ENCODE results near the gene CST3.

CST3 gene

DNA sequence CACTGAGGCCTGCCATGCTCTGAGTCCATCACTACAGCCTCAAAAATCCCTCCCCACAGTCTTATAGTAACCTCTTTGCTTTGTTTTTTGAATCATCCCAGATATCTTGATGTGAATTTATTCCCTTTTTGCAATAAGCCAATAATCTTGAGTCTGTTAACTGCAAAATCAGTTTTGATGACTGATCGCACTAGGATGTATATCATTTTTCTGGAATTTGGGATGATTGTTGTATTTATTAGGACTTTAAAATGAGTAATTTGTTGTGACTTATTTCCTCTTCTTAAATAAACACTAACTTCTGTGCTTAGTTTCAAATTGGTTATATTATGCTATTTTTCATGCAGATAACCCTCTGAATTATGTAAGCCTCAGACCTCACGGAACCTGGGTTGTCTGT is 45.5 kb upstream of the CST3 start:
- no peak overlapping the region for H3K4ac ChIP-seq (ENCODE audit: low read depth, low read length)
- no peaks in the 10 kb centered on the region for H3K79me2 ChIP-seq (ENCODE audit: control insufficient read depth, insufficient read depth, low read length)
- no peak overlapping the region for H2BK120ac ChIP-seq (ENCODE audit: low read depth, low read length)
- no peak overlapping the region for H2BK5ac ChIP-seq (ENCODE audit: low read length)
- no peak overlapping the region for H3K18ac ChIP-seq (ENCODE audit: low read length)
- whole genome bisulfite sequencing (ENCODE audit: extremely low coverage, insufficient coverage, low lambda C conversion rate), result no CpG with 5 or more reads among the region's 2 CpGs
- no peak overlapping the region for H2BK15ac ChIP-seq (replicated peaks; ENCODE audit: low read depth)
- no peaks in the 10 kb centered on the region for H3K36me3 ChIP-seq (ENCODE audit: control insufficient read depth, insufficient read depth, low read length)
- H3K23ac ChIP-seq (ENCODE audit: low read length), result no peak overlapping the region
- no peak overlapping the region for H3K4me3 ChIP-seq (ENCODE audit: low read length)
- no peak for DNase-seq
- H3K9ac ChIP-seq (ENCODE audit: low read length), result no peak overlapping the region
- H3K4me1 ChIP-seq (ENCODE audit: control insufficient read depth, low read depth, low read length), result no peaks in the 10 kb centered on the region
- no peak overlapping the region for H3K4me2 ChIP-seq (ENCODE audit: low read length)
- H3K27me3 ChIP-seq (ENCODE audit: insufficient read depth, low read length, poor library complexity), result no peaks in the 10 kb centered on the region
- H4K5ac ChIP-seq (ENCODE audit: low read length), result no peak overlapping the region
- H3K27ac ChIP-seq (ENCODE audit: low read depth, low read length), result no peak overlapping the region
- H2AK5ac ChIP-seq (ENCODE audit: low read length), result no peak overlapping the region
- H3K79me1 ChIP-seq (ENCODE audit: low read length), result no peaks in the 10 kb centered on the region
- no peak overlapping the region for H3K56ac ChIP-seq (ENCODE audit: low read length)
- no peak overlapping the region for H4K8ac ChIP-seq (ENCODE audit: low read depth, low read length)

DNA sequence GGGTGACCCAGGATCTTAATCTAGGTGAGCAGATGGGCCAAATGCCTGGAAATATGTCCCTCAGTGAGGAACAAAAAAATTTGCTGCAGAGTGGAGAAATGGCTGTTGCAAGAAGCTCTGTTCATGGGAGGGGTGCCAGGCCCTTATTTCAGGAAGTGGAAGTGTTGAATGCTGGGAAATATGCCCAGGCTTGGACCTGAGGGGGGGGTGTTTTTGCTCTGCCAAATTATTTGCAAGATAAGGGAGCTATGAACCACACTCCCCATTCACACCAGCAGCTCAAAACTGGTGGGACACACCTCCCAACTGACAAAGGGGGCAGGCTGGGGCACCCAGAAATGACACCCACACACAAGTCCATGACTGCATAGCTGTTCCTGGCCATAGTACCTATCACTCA is 42.4 kb upstream of the CST3 start:
- Histone ChIP-seq H2AK5ac (ENCODE audit: low read length) (no peak overlapping the region), H3K9ac (ENCODE audit: low read length) (no peak overlapping the region), H3K4me2 (ENCODE audit: low read length) (no peak overlapping the region), H3K4ac (ENCODE audit: low read depth, low read length) (no peak overlapping the region), H2BK15ac (replicated peaks; ENCODE audit: low read depth) (no peak overlapping the region), H3K4me1 (ENCODE audit: control insufficient read depth, low read depth, low read length) (no peaks in the 10 kb centered on the region), H3K36me3 (ENCODE audit: control insufficient read depth, insufficient read depth, low read length) (no peaks in the 10 kb centered on the region), H3K79me1 (ENCODE audit: low read length) (no peaks in the 10 kb centered on the region), H2BK5ac (ENCODE audit: low read length) (no peak overlapping the region), H4K5ac (ENCODE audit: low read length) (no peak overlapping the region), H3K27me3 (ENCODE audit: insufficient read depth, low read length, poor library complexity) (no peaks in the 10 kb centered on the region), H3K18ac (ENCODE audit: low read length) (no peak overlapping the region), H3K23ac (ENCODE audit: low read length) (no peak overlapping the region), H2BK120ac (ENCODE audit: low read depth, low read length) (no peak overlapping the region), H3K27ac (ENCODE audit: low read depth, low read length) (no peak overlapping the region), H4K8ac (ENCODE audit: low read depth, low read length) (no peak overlapping the region), H3K4me3 (ENCODE audit: low read length) (no peak overlapping the region), H3K79me2 (ENCODE audit: control insufficient read depth, insufficient read depth, low read length) (no peaks in the 10 kb centered on the region), H3K56ac (ENCODE audit: low read length) (no peak overlapping the region)
- DNase-seq, result no peak

DNA sequence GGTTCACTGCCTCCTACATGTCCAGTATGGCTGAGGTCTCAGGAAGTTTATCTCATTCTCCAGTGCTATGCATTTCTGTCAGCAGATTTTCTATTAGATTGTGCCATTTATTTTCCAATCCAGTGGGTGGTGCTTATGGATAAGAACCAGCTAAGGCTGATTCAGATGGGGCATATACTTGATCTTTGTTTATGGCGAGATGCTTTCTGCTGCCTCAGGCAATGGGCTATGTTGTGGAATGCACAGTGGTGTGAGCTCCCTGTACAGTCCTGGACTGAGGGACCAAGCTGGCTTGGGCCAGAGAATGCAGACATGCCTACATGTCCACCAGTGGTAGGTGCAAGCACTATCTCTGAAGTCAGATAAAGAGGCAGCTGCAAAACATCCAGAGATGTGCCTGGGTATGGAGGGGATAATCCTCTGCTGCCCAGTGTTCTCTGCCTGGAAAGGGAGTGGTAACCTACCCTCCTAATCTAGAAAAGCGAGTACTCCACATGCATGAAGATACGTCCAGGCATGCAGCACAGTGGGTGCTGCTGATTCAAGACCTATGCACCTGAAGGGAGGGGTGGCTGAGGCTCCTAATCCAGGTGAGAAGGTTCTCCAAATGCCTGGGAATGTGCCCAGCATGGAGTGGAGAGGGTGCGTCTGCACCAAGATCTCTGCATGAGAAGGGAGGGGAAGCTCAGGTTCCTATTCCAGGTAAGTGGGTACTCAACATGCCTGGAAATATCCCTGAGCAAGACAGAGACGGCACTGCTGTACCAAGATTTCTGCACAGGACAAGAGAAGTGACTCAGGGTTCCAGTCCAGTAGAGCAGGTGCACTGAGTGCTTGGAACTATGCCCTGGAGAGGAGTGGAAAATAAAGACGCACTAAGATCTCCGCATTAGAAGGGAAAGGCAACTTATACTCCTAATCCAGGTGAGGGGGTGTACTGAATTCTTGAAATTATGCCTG is 41.7 kb upstream of the CST3 start:
- H3K4ac ChIP-seq (ENCODE audit: low read depth, low read length), result no peak overlapping the region
- no peaks in the 10 kb centered on the region for H3K27me3 ChIP-seq (ENCODE audit: insufficient read depth, low read length, poor library complexity)
- no peak for DNase-seq
- H3K18ac ChIP-seq (ENCODE audit: low read length), result no peak overlapping the region
- no CpG with 5 or more reads among the region's 7 CpGs for WGBS (ENCODE audit: extremely low coverage, insufficient coverage, low lambda C conversion rate)
- no peak overlapping the region for H2BK120ac ChIP-seq (ENCODE audit: low read depth, low read length)
- no peak overlapping the region for H3K9ac ChIP-seq (ENCODE audit: low read length)
- H3K79me2 ChIP-seq (ENCODE audit: control insufficient read depth, insufficient read depth, low read length), result no peaks in the 10 kb centered on the region
- H2BK5ac ChIP-seq (ENCODE audit: low read length), result no peak overlapping the region
- H2AK5ac ChIP-seq (ENCODE audit: low read length), result no peak overlapping the region
- H4K8ac ChIP-seq (ENCODE audit: low read depth, low read length), result no peak overlapping the region
- H3K4me3 ChIP-seq (ENCODE audit: low read length), result no peak overlapping the region
- H3K4me1 ChIP-seq (ENCODE audit: control insufficient read depth, low read depth, low read length), result no peaks in the 10 kb centered on the region
- no peaks in the 10 kb centered on the region for H3K79me1 ChIP-seq (ENCODE audit: low read length)
- no peak overlapping the region for H2BK15ac ChIP-seq (replicated peaks; ENCODE audit: low read depth)
- H3K27ac ChIP-seq (ENCODE audit: low read depth, low read length), result no peak overlapping the region
- H3K56ac ChIP-seq (ENCODE audit: low read length), result no peak overlapping the region
- no peak overlapping the region for H3K23ac ChIP-seq (ENCODE audit: low read length)
- H4K5ac ChIP-seq (ENCODE audit: low read length), result no peak overlapping the region
- H3K36me3 ChIP-seq (ENCODE audit: control insufficient read depth, insufficient read depth, low read length), result no peaks in the 10 kb centered on the region
- no peak overlapping the region for H3K4me2 ChIP-seq (ENCODE audit: low read length)

DNA sequence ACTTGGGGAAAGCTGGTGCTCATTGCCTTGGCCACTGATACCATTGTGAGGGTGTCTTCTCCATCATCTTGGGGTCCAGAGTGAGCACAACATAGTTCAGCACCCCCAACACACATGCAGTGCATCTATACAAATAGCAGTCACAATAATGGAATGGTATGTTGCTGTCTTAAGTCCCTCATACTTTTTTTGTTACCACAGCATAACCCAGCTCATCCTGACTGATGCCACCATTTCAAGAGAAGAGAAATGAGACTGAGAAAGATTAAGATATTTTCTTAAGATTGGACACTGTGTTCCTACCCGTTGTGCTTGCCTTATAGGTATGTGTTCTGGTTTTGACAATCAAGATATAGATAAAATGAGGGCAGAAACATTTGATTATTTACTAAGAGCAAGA is 35.5 kb upstream of the CST3 start:
- Histone ChIP-seq H3K56ac (ENCODE audit: low read length) (no peak overlapping the region), H2AK5ac (ENCODE audit: low read length) (no peak overlapping the region), H3K79me1 (ENCODE audit: low read length) (no peaks in the 10 kb centered on the region), H3K23ac (ENCODE audit: low read length) (no peak overlapping the region), H3K27me3 (ENCODE audit: insufficient read depth, low read length, poor library complexity) (no peaks in the 10 kb centered on the region), H4K8ac (ENCODE audit: low read depth, low read length) (no peak overlapping the region), H3K18ac (ENCODE audit: low read length) (no peak overlapping the region), H3K4me3 (ENCODE audit: low read length) (no peak overlapping the region), H3K36me3 (ENCODE audit: control insufficient read depth, insufficient read depth, low read length) (no peaks in the 10 kb centered on the region), H2BK120ac (ENCODE audit: low read depth, low read length) (no peak overlapping the region), H3K79me2 (ENCODE audit: control insufficient read depth, insufficient read depth, low read length) (no peaks in the 10 kb centered on the region), H4K5ac (ENCODE audit: low read length) (no peak overlapping the region), H3K4ac (ENCODE audit: low read depth, low read length) (no peak overlapping the region), H3K9ac (ENCODE audit: low read length) (no peak overlapping the region), H2BK15ac (replicated peaks; ENCODE audit: low read depth) (no peak overlapping the region), H2BK5ac (ENCODE audit: low read length) (no peak overlapping the region), H3K4me1 (ENCODE audit: control insufficient read depth, low read depth, low read length) (no peaks in the 10 kb centered on the region), H3K27ac (ENCODE audit: low read depth, low read length) (no peak overlapping the region), H3K4me2 (ENCODE audit: low read length) (no peak overlapping the region)
- DNase-seq, result no peak
- no CpG with 5 or more reads among the region's 1 CpG for WGBS (ENCODE audit: extremely low coverage, insufficient coverage, low lambda C conversion rate)

DNA sequence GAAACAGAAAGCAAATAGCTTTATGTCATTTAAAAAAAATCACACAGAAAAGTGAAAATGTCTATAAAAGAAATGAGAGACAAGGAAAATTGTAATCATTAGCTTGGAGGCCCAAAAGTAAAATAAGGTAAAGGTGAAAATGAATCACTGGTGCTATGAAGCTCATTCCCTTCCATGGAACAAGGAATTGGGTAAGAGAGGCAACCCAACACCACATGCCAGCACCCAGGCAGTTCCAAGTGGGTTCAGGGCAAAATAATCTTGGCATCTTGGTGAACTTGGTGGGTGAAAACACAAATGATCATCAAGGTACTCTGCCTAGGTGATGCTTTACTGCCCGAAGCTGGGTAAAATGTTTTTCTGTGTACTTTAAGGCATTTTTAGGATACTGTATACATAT is 34.4 kb upstream of the CST3 start:
- no peak overlapping the region for H3K4ac ChIP-seq (ENCODE audit: low read depth, low read length)
- H3K9ac ChIP-seq (ENCODE audit: low read length), result no peak overlapping the region
- H4K5ac ChIP-seq (ENCODE audit: low read length), result no peak overlapping the region
- H3K4me1 ChIP-seq (ENCODE audit: control insufficient read depth, low read depth, low read length), result no peaks in the 10 kb centered on the region
- H2AK5ac ChIP-seq (ENCODE audit: low read length), result no peak overlapping the region
- H2BK15ac ChIP-seq (replicated peaks; ENCODE audit: low read depth), result no peak overlapping the region
- no peak overlapping the region for H3K23ac ChIP-seq (ENCODE audit: low read length)
- WGBS (ENCODE audit: extremely low coverage, insufficient coverage, low lambda C conversion rate), result no CpG with 5 or more reads among the region's 1 CpG
- no peak overlapping the region for H2BK5ac ChIP-seq (ENCODE audit: low read length)
- no peaks in the 10 kb centered on the region for H3K27me3 ChIP-seq (ENCODE audit: insufficient read depth, low read length, poor library complexity)
- no peak overlapping the region for H4K8ac ChIP-seq (ENCODE audit: low read depth, low read length)
- no peak overlapping the region for H3K56ac ChIP-seq (ENCODE audit: low read length)
- no peaks in the 10 kb centered on the region for H3K79me2 ChIP-seq (ENCODE audit: control insufficient read depth, insufficient read depth, low read length)
- H3K18ac ChIP-seq (ENCODE audit: low read length), result no peak overlapping the region
- no peaks in the 10 kb centered on the region for H3K79me1 ChIP-seq (ENCODE audit: low read length)
- no peak overlapping the region for H3K4me2 ChIP-seq (ENCODE audit: low read length)
- H2BK120ac ChIP-seq (ENCODE audit: low read depth, low read length), result no peak overlapping the region
- H3K27ac ChIP-seq (ENCODE audit: low read depth, low read length), result no peak overlapping the region
- no peak overlapping the region for H3K4me3 ChIP-seq (ENCODE audit: low read length)
- DNase-seq, result no peak
- H3K36me3 ChIP-seq (ENCODE audit: control insufficient read depth, insufficient read depth, low read length), result no peaks in the 10 kb centered on the region

DNA sequence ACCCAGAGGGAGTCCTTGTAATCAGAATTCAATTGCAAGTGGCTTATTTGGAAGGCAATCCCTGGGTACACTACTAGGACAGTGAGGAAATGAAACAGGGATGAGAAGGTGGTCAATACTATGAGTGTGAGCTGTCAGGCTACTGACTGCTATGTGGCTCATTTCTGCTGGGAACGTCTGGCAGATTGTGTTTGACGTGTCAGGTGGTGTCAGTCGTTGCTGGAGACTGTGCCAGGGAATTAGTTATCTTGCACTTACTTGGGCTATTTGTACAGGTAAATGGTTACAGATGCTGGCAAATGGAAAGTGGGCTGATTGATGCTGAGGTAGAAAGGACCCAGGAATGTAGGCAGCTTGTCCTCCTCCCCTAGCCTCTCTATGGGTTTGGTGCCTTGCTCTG is 33.7 kb upstream of the CST3 start:
- Histone ChIP-seq H3K23ac (ENCODE audit: low read length) (no peak overlapping the region), H2BK15ac (replicated peaks; ENCODE audit: low read depth) (no peak overlapping the region), H3K4me3 (ENCODE audit: low read length) (no peak overlapping the region), H3K4me1 (ENCODE audit: control insufficient read depth, low read depth, low read length) (no peaks in the 10 kb centered on the region), H3K4me2 (ENCODE audit: low read length) (no peak overlapping the region), H3K18ac (ENCODE audit: low read length) (no peak overlapping the region), H3K27me3 (ENCODE audit: insufficient read depth, low read length, poor library complexity) (no peaks in the 10 kb centered on the region), H3K56ac (ENCODE audit: low read length) (no peak overlapping the region), H3K36me3 (ENCODE audit: control insufficient read depth, insufficient read depth, low read length) (no peaks in the 10 kb centered on the region), H4K5ac (ENCODE audit: low read length) (no peak overlapping the region), H3K79me2 (ENCODE audit: control insufficient read depth, insufficient read depth, low read length) (no peaks in the 10 kb centered on the region), H4K8ac (ENCODE audit: low read depth, low read length) (no peak overlapping the region), H2BK5ac (ENCODE audit: low read length) (no peak overlapping the region), H3K79me1 (ENCODE audit: low read length) (no peaks in the 10 kb centered on the region), H3K4ac (ENCODE audit: low read depth, low read length) (no peak overlapping the region), H3K27ac (ENCODE audit: low read depth, low read length) (no peak overlapping the region), H3K9ac (ENCODE audit: low read length) (no peak overlapping the region), H2BK120ac (ENCODE audit: low read depth, low read length) (no peak overlapping the region), H2AK5ac (ENCODE audit: low read length) (no peak overlapping the region)
- no peak for DNase-seq
- WGBS (ENCODE audit: extremely low coverage, insufficient coverage, low lambda C conversion rate), result no CpG with 5 or more reads among the region's 3 CpGs

Data from mesendoderm (in vitro differentiated cells).